Stimulated activated CD4-positive, alpha-beta T cell treated with anti-CD3 and anti-CD28 coated beads, Interleukin-4, amount 100 ng/mL, for 4 hours (primary cell): ENCODE measurements around the gene NTPCR.

Source experiments
- DNase-seq, 2 experiments: peaks; one replicate each; pipeline ENCODE4 v3.0.0-alpha.2; 2020

The NTPCR gene

DNA sequence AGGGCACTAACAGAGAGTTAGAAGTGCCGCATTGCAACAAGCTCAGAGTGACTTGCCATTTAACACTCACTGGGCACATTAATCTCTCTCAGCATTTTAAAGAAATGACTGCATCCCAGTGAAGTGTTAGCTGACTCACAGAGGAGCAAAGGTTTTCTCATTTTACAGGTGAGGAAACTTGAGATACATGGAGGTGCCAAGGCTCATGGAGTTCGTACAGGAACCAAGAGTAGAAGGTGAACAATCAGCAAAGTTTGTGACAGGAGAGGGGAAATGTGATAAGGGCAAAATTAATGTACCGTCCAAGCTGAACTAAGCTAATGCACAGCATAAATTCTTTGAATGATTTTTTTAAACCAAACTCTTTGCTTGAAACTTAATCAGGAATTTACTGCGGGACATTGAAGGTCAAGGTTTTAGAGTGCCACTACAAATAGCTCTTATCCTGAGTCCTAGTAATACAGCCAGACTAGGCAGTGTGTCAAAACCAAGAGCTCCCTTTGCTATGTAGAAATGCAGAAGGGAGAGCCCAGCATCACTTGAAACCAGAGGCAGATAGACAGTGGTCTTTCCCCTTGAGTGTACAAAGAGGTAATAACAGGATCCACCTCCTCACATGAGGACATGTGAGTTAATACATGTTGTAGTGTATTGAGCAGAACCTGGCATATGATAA lies 22.4 kb upstream of the NTPCR start:
- no peak for DNase-seq

DNA sequence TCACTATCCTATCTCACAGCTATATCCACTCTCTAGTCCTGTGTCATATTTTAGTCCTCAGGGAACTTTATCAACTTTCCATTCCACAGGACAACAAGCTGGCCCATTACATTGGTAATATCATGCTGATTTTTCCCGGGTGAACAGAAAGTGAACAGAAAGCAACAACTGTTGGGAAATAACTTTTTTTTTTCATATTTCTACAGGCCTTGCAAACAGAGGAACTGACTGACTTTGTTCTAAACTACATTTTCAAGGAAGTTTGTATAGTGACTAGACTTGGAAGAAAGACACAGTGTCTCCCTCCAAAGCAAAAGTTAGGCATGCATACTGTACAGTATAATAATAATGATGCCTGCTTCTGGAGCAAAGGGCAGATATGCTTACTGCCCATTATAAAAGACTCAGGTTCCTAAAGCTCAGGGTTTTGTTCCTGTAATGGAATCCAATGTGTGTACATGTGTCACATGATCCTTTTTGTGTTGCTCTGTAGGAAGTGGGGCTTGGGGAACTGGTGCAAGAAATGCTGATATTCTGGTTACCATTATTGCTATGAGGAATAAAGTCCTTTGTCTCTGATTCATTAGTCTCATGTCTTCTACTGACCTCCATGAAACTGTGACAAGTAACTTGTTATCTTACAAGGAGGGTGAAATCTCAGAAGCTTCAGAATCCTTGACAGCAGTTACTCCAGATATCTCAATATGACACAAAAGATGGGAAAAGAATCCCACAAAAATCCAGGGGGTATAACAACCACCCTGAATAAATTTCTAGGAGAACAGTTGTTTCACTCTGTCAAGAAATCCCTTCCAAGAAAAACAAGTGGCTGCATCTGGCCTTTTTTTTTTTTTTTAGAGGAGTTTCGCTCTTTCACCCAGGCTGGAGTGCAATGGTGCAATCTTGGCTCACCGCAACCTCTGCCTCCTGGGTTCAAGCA lies 17.7 kb upstream of the NTPCR start:
- no peak for DNase-seq

DNA sequence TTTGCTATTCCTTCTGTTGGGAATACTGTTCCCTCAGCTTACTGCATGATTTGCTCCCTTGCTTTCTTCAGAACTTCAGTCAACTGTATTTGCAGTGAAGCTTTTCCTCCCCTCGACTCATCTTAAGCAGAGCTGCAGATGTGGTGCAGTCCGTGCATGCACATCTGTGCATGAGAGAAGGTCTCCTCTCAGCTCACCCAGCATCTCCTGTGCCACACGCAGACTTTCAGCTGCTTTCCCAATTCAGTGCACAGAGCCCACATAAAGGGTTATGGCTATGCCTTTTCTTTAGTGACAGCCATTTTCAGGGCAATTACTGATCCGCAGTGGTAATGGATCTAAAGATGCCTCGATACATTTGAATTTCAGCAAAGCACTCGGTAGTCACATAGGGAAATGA lies 13.5 kb upstream of the NTPCR start:
- DNase-seq, result no peak

DNA sequence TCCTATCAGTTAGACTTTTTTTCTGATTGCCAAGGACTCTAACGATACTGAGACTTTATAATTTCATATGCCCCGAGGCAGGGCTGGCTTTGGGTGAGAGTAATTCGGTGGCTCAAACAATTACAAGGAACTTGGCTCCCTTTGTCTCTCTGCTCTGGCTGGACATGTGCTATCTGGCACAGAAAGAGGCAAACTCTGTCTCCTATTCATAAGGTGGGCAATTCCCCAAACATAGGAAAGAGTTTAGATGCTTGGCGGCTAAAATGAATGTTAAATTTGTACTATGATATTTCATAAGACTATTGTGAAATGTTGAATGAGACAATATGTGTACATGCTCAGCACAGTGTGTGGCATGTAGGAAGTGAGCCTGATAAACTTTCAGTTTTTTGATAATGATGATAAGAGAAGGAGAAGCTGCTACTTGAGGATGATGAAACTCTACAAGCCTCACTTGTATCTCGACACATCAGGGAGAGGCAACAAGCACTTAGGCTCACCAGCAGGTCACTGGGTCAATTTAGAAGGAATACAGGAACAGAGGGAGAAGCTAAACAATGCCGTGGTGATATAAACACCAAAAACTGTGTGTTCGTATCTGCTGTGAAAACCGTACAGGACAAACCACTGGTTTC lies 12.6 kb upstream of the NTPCR start:
- DNase-seq, result no peak

DNA sequence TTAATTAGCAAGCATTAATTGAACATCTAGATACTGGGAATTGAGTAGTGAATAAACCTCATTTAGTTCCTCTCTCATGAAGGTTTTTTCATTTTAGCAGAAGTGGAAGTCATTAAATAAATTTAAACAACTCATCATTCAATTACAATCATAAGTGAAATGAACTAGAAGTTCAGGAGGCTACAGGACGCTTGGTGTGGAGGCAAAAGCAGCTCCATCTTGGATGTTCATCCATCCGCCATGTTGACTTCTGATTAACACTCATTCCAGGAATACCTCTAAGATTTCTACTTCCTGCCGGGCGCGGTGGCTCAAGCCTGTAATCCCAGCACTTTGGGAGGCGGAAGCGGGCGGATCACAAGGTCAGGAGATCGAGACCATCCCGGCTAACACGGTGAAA lies 11.5 kb upstream of the NTPCR start:
- DNase-seq, result no peak

DNA sequence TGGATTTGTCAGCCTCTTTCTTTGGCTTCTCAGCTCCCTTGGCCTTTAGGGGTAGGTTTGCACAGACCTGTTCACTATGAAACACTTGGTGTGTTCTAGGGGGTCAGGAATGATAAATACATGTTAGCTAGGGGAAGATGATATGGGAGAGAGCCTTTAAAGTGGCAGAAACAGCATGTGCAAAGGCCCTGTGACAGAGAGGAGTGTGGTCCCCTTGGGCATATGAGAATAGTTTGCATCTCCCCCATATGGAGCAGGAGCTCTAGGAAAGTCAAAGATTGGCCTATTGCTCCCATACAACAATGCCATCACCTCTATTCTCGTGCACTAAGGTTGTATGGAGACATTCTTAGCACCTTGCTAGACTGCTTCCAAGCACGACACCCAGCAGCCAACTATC lies 10.7 kb upstream of the NTPCR start:
- no peak for DNase-seq

DNA sequence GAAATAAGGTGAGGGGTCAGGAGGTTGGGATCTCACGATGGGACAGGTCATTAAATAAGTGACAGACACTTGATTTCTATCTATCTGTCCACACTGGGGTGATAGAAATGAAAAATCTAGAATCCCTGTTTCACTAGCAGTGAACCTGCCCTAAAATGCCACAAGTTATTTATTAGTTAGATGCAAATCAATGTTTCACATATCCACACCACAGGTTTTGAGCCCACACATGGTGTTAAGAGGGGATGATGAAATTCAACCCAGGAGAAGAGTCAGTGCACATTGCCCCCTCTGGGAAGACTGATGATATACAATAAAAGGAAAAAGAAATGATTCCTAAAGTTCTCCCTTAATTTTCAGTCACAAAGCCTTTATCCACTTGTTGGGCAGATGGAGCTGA lies 10.1 kb upstream of the NTPCR start:
- DNase-seq, result no peak

DNA sequence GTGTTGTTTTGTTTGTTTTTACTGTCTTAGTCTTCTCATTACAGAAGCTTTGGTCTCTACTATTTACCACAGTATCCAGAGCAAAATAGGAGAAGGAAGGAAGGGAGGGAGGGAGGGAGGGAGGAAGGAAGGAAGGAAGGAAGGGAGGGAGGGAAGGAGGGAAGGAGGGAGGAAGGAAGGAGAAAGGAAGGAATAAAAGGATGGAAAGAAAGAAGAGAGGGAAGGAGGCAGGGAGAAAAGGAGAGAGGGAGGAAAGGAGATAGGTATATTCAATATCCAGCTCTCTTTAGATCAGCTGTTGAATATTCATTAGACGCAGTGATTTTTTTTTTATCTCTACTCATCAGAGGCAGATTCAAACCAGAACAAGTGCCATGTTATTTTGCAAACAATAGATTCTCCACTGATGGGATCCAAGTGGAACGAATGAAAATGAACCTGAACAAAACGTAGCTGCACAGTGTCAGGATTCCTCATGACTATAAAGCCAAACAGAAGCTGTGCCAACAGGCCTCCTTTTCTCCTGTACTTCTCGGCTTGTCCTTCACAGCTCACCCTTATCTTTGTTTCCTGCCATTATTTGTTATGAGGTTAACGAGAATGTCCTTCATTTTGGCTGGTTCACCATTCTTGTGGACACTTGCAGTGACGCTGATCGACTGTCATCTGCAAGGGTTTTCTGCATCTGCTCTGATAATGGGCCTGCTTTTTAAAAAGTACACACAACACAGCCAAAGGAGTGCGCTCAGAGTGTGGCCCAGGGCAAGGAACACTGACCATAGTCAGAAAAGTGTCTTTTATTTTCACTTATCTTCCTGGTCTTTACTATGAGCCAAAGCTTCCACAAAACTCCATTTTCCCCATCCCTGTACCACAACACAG lies 7.8 kb upstream of the NTPCR start:
- DNase-seq, result no peak

DNA sequence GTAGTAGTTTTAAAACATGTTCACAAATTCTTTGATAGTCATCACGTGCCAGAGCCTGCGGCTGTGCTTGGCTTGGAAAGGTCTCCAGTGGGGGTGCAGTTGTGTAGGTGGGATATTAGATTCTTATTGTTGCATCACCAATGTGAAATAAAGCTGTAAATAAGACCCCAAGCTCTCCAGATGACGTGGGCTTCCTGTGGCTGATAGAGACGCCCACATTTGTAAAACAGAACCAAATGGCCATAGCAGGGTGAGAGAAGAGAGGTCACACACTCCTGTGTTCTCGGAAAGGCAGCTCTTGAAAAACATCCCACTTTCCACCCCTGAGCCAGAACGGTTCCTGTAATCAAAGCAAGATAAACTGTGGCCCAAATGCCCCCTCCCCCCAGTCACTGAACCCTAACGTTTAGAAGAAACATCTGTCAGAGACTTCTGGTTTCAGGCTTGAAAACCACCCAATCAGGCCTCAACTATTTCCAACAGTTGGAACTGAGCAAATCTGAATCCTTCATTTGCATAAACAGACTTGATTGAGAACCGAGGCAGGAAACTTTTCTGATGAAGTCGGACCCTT lies 6.6 kb upstream of the NTPCR start:
- peak in 1 of 2 experiments; percentile 46 for DNase-seq

DNA sequence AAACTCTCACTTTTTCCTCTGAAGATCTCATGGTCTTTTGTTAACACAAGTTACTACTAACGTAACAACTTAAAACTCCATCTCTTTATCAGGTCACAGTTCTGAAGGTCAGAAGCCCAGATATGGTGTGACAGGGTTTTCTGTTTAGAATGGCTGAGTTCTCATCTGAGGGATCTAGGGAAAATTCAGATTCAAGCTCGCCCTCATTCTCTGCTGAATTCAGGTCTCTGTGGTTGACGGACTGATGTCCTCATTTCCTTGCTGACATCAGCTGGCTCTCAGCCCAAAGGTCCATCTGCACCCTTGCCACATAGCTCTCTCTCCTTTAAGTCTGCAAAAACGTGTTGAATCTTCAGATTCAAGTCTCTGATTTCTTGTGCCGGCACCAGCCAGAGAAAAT lies 6.1 kb upstream of the NTPCR start:
- no peak for DNase-seq

DNA sequence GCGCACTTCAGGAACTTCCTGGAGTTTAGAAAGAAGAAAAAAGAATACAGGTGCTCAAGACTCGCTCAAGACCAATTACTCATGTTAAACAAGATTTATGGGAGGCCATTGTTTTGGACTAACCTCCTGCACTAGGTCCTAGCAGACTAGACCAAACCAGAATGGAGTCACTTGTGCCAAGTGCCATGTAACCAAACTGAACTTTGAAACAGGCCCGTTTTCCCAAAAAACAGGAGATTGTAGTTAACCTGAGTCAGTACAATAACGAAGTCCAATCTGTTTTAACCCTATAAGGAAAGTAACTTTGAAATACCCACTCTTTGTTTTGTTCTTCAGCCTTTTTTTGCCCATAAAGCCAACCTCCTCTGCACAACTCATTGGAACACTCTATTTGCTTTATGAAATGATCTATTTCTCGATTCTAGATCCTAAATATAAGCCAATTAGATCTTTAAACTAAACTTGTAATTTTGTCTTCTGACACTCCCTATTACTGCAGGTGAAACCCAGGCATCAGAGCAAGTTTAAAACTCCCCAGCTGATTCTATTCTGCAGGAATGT lies 695 bp upstream of the NTPCR start:
- DNase-seq, result no peak

DNA sequence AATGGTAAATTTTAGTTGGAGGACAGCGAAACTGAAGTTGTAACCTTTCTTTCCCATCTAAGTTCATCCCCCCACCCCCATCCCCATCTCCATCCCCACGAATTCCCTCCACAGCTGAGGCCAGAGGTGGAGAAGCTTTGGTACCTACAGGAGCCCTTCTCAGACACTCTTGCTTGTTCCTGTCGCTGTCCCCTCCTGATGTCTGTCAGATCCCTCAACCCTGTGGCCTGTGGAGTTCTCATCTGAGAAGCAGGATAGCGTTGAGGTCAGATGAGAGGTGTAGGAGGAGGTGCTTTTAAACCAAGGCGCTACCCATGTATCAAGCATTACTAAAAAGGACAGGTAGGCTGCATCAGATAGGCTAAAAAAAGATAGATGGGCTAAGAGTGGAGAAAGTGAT lies 769 bp downstream of the NTPCR start:
- no peak for DNase-seq

DNA sequence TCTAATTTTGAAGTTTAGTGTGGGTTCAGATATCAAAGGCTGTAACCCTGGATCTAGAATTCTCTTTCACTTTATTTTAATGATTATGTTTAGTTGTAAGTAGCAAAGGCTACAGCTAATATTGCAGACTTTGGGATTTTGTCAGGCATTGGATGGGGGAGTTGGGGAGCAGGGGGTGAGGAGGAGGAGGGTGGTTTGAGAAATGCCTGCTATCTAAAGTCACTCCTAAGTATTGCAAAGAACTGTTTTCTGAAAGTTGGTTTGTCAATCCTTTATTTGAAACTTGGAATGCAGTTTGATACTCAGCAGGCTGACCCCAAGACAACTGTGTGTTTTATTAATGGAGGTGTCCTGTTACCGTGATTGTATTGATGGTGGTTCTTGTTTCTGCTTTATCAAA lies 1.2 kb downstream of the NTPCR start:
- DNase-seq, result no peak

DNA sequence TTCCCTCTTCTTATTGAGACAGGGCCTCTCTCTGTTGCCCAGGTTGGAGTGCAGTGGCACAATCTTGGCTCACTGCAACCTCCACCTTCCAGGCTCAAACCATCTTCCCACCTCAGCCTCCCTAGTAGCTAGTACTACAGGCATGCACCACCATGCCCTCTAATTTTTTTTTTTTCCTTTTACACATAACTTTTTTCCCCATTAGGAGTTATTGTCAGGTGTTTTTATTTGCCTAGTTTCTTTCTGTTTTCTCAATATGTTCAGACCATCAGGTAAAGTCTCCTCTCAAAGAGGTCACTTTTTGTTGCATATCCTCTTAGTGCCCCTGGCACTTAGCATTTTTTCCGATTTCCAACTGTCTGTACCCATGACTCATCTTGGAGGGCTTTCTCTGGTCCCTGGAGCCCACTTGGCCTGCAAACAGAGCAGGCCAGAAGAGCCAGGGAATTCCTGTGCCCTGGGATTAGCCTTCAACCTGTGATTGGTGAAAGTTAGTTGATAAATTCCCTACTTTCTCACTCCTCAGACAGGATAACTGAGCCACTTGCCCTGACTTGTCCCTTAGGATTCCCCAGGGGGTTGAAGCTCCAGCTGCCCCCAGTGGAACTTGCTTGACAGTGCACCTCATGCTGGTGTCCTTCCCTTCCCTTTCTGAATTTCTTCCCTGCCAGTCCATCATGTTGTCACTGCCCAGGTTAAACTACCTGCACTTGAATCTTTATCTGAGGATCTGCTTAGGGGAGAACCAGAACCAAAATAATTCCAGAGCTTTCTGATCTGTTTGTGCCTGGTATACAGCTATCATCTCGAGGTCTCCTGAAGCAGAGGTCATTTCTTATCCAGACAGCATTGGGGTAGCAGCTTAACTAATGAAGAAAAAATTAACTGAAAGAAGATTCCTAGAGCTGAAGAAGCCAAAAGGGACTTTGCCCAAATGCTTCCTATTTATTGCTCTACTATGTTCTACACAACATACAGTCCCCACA lies 2.4 kb downstream of the NTPCR start:
- peak; percentile 9 to 13 for DNase-seq

DNA sequence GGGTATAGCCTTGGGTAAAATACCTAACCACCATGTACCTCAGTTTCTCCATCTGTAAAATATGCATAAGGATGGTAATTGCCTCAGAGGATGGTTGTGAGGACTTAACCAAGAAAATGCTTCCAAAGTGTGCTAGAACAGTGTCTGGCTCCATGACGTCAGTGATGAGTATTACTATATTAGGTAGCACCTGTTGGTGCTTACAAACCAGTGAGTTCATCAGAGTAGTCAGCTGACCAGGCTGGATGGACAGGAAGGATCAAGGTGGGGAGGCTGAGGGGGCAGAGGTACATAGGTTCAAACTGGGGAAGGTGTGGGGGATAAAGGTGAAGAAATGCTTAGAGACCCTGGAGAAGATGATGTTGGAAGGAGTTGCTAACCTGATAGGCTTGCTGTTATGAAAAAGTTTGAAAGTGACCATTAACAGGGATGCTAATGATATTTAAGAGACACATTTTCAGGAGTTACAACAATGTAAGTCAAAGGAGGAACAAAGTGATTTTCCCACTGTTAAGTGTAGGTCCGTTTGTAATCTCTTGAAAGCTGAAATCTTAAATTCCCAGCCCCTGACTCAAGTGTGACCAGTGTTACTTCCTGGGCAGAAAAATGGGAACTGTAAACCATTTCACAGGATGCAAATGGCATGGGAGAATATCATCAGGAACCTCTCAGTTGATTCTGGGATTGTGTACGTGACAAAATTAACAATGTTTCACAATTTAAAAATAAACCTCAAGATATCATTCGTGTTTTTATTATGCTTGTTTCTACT lies 4.4 kb downstream of the NTPCR start:
- no peak for DNase-seq

DNA sequence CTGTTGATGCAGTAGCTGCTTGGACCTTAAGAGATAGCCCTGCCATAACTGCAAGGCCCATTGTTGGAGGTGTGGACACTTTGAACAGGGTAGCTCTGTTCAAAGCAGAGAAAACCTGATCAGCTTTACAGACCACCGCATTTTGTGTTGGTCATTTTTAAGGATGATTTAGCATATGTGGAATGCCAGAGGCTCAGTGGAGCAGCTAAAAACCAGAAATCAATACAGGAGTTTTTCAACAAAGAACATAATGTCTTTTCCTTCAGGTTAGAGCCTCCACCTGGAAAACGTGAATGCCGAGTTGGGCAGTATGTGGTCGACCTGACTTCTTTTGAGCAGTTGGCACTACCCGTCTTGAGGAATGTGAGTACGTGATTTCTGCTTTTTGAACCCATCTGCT lies 5.7 kb downstream of the NTPCR start:
- DNase-seq, result no peak

DNA sequence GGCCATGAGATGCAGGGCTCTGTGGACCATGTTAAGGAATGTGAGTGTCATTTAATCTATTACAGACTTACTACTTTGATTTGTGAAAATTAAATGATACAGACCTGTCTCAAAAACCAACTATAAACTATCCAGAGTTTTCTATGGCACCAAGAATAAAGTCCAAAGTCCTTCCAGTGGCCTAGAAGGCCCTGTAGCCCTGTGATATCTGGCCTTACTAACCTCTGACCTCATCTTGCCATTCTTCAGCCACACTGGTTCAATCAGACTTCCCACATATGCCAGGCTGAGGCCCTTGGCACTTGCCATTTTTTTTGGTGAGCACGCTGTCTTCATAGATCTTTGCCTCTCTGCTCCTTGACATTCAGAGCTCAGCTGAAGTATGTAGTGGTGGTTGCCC lies 7.7 kb downstream of the NTPCR start:
- no peak for DNase-seq

DNA sequence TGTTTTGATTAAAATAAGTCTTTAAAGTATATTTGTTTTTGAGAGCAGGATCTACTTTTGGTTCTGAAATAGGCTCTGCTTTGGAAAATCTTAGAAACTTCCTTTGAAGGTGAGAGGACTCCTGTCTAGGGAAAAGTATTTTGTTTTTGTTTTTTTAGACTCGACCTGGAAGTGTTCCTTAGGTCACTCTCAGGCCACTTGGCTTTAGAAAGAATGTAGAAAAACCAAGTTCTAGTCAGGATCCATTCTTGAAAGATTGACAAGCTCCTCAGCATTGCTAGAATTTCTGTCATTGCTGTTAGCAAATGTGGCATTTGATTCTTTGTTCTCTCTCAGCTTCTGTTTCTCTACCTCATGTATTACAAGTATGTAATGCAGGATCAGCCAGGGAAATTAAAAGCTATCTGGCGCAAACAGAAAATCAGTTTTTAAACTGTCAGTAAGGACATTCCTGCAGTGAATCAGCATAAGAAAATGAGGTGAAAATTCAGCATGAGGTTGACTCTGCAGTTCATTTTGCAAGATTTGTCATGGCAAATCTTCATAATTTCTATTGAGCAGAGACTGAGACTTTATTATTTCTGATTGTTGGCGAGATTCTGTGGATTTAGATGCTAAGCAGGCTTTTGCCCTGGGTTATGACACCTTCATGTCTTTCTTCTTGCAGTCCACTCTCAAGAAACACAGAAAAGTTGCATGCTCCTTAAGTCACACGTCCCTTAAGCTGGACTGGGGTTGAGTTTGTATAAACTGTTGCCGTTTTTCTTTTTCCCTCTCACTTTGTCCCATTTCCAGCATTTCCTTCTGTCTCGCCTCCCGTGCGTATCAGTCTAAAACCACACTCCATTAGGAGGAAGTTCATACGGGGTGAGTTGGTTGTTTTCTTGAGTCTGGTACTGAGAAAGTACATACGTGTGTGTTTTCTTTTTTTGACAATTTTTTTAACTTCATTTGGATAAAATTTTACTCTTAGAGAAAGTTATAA lies 12.6 kb downstream of the NTPCR start:
- DNase-seq, result no peak

DNA sequence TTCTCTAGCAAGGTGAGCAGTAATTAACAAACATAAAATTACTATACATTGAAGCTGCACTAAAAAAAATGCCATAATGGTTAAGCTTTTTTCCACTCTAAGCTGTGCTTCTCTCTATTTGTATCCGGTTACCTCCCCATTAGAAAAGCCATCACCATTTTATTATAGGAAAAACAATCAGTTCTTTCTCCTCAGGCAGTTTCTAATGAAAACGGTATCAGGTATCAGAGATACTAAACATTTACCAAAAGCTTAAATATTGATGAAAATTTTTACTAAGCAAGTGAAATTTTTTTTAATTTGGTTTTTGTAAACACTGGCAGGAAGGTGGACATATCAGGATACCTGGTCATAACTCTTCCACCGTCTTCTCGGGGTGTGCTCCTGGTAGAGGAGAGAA lies 14.2 kb downstream of the NTPCR start:
- no peak for DNase-seq
